K562 (cell line): ENCODE results near the gene ZNF646. TPM values are rescaled to one million over a fixed set of nuclear protein-coding genes. Genes with fewer than 3 reads are reported as not detected.

Experiments
- ELK3 ChIP-seq: fragments of 450-650 bp; formaldehyde crosslinking; IDR thresholded peaks from 2 replicates; pipeline ENCODE4 v1.4.0; 2020; ENCODE audit warnings: mild to moderate bottlenecking
- EP300 ChIP-seq: IDR thresholded peaks from 2 replicates; pipeline ENCODE4 v1.6.1; 2012; ENCODE audit warnings: low read length, improper control_type of control experiment
- ESRRB ChIP-seq: fragments of 250-450 bp; sonication (Bioruptor Pico); IDR thresholded peaks from 2 replicates; pipeline ENCODE4 v1.5.0; 2020; ENCODE audit warnings: mild to moderate bottlenecking, moderate library complexity, borderline replicate concordance
- GATAD2B ChIP-seq: fragments of 450-650 bp; IDR thresholded peaks from 2 replicates; pipeline ENCODE4 v1.6.1; 2017; ENCODE audit warnings: mild to moderate bottlenecking, borderline replicate concordance
- GMEB1 ChIP-seq: fragments of 250-450 bp; sonication (Bioruptor Pico); IDR thresholded peaks from 2 replicates; pipeline ENCODE4 v1.4.0; 2020; ENCODE audit warnings: mild to moderate bottlenecking
- GTF2E2 ChIP-seq: fragments of 200-800 bp; sonication (Bioruptor generic); IDR thresholded peaks from 2 replicates; pipeline ENCODE4 v1.6.1; 2016; ENCODE audit warnings: missing genetic modification characterization, missing compliant biosample characterization
- HOXB6 ChIP-seq: fragments of 250-450 bp; sonication (Bioruptor Pico); IDR thresholded peaks from 2 replicates; pipeline ENCODE4 v1.5.1; 2022; ENCODE audit warnings: mild to moderate bottlenecking, borderline replicate concordance
- ID3 ChIP-seq, 2 experiments: fragments of 250-450 bp in 1 of 2; fragments of 450-650 bp in 1 of 2; sonication (Bioruptor Pico) in 1 of 2; IDR thresholded peaks; 2 replicates each; pipeline versions ENCODE4 v1.6.1 to v1.8.0; 2016 to 2021; ENCODE audit warnings: mild to moderate bottlenecking in 2 of 2, moderate library complexity in 2 of 2, missing compliant biosample characterization in 1 of 2, missing genetic modification characterization in 1 of 2
- KAT7 ChIP-seq: sonication (generic); formaldehyde crosslinking; IDR thresholded peaks from 2 replicates; pipeline ENCODE4 v1.8.0; 2022; ENCODE audit warnings: missing genetic modification reagents, mild to moderate bottlenecking, borderline replicate concordance
- MEIS2 ChIP-seq: fragments of 450-650 bp; IDR thresholded peaks from 2 replicates; pipeline ENCODE4 v1.6.1; 2014; ENCODE audit warnings: mild to moderate bottlenecking; ENCODE audit not compliant: partially characterized antibody
- NR3C1 ChIP-seq: sonication (generic); formaldehyde crosslinking; IDR thresholded peaks from 2 replicates; pipeline ENCODE4 v1.8.1; 2022; ENCODE audit warnings: missing genetic modification reagents
- PTTG1 ChIP-seq: fragments of 450-650 bp; IDR thresholded peaks from 2 replicates; pipeline ENCODE4 v1.6.1; 2016; ENCODE audit warnings: low read depth, mild to moderate bottlenecking, missing genetic modification characterization, missing compliant biosample characterization
- SNRNP70 ChIP-seq: fragments of 200-400 bp; formaldehyde crosslinking; optimal IDR thresholded peaks from 2 replicates; pipeline ENCODE3; 2017; ENCODE audit warnings: low read depth, low read length
- SOX6 ChIP-seq: fragments of 450-650 bp; IDR thresholded peaks from 2 replicates; pipeline ENCODE4 v1.6.1; 2014; ENCODE audit warnings: mild to moderate bottlenecking
- SP2 ChIP-seq: IDR thresholded peaks from 2 replicates; pipeline ENCODE4 v1.6.1; 2011; ENCODE audit warnings: mild to moderate bottlenecking, low read depth, low read length, moderate library complexity; ENCODE audit not compliant: poor library complexity, severe bottlenecking; ENCODE audit errors: extremely low read depth
- SREBF2 ChIP-seq: sonication (generic); formaldehyde crosslinking; IDR thresholded peaks from 2 replicates; pipeline ENCODE4 v1.4.0; 2020; ENCODE audit warnings: mild to moderate bottlenecking, missing genetic modification reagents
- SRF ChIP-seq, 2 experiments: fragments of 250-450, 450-650 bp in 1 of 2; sonication (Bioruptor Pico) in 1 of 2; sonication (generic) in 1 of 2; formaldehyde crosslinking; IDR thresholded peaks; 2 replicates each; pipeline versions ENCODE4 v1.5.0 to v1.5.1; 2020 to 2022; ENCODE audit warnings: mild to moderate bottlenecking in 1 of 2, missing genetic modification reagents in 1 of 2
- SRSF1 ChIP-seq: fragments of 200-400 bp; formaldehyde crosslinking; IDR thresholded peaks from 2 replicates; pipeline ENCODE4 v1.6.1; 2017; ENCODE audit warnings: mild to moderate bottlenecking, low read depth, low read length, moderate library complexity
- TEAD1 ChIP-seq, 2 experiments: fragments of 450-650 bp in 1 of 2; sonication (generic) in 1 of 2; formaldehyde crosslinking; IDR thresholded peaks; 2 replicates each; pipeline versions ENCODE4 v1.4.0 to v1.8.0; 2020 to 2022; ENCODE audit warnings: mild to moderate bottlenecking in 2 of 2, missing genetic modification reagents in 1 of 2
- ZBTB26 ChIP-seq: fragments of 450-650 bp; formaldehyde crosslinking; IDR thresholded peaks from 2 replicates; pipeline ENCODE4 v1.4.0; 2022; ENCODE audit warnings: missing genetic modification characterization
- ZC3H11A ChIP-seq: IDR thresholded peaks from 2 replicates; pipeline ENCODE4 v1.6.1; 2012; ENCODE audit warnings: low read depth, low read length, improper control_type of control experiment
- ZNF224 ChIP-seq: sonication (generic); formaldehyde crosslinking; IDR thresholded peaks from 2 replicates; pipeline ENCODE4 v1.8.0; 2022; ENCODE audit warnings: mild to moderate bottlenecking, missing genetic modification reagents
- ZZZ3 ChIP-seq: fragments of 450-650 bp; IDR thresholded peaks from 2 replicates; pipeline ENCODE4 v1.6.1; 2016; ENCODE audit warnings: antibody characterized with exemption, mild to moderate bottlenecking, moderate library complexity
- polyA plus RNA-seq, 8 experiments: library from polyadenylated mRNA; depleted of rRNA in 4 of 8; stranded (reverse) in 5 of 8; unstranded in 3 of 8; fragments of >200 nt; fragmentation: Nextera tagmentation in 2 of 8; fragmentation: Illumina TruSeq in 1 of 8; extraction: Ambion mirVana in 2 of 8; extraction: Trizol in 1 of 8; gene quantifications; 2 replicates each; pipeline versions ENCODE4 v1.2.1 to v1.2.3, GENCODE V29; 2011 to 2014; ENCODE audit warnings: inconsistent platforms in 1 of 8, missing spikeins in 1 of 8
- total RNA-seq, 7 experiments: library from RNA; depleted of rRNA in 6 of 7; stranded (reverse); fragments of >200 nt in 6 of 7; fragmentation: Illumina TruSeq in 2 of 7; extraction: Trizol in 2 of 7; gene quantifications; 2 replicates each; pipeline versions ENCODE4 v1.2.1 to v1.2.3, GENCODE V29; 2011 to 2021; ENCODE audit warnings: low replicate concordance in 1 of 7

Gene ZNF646
- total and polyA plus RNA-seq, 9 of the 15 experiments (the other 6 are each of a cell fraction or from before 2014, with no cell fraction given) = 0.08 to 20.6 (median 8.0) TPM

- TF ChIP-seq GMEB1 (CRISPR knock-in tag) (no peak), MEIS2 (peak; percentile 31), PTTG1 (tag) (no peak), SNRNP70 (no peak), NR3C1 (CRISPR knock-in tag) (no peak), ZC3H11A (no peak), SRF (CRISPR knock-in tag; IDR thresholded peaks at IDR 0.05) (peak in 1 of 2 experiments; percentile 76; a peak in 1 of 4 replicates), TEAD1 (CRISPR knock-in tag; IDR thresholded peaks at IDR 0.05) (no peak), ID3 (CRISPR knock-in tag; IDR thresholded peaks at IDR 0.05) (no peak), ID3 (tag; IDR thresholded peaks at IDR 0.05) (peak; percentile 88; the same call in 1 of the 2 replicates), ZZZ3 (no peak), EP300 (peak; percentile 55; the same call in 1 of the 2 replicates), SREBF2 (CRISPR knock-in tag) (no peak), HOXB6 (no peak), SP2 (no peak), GATAD2B (no peak), ZNF224 (CRISPR knock-in tag) (no peak), SOX6 (no peak), ELK3 (CRISPR knock-in tag) (no peak), GTF2E2 (tag) (peak; percentile 40; the same call in 1 of the 2 replicates), ESRRB (no peak), ZBTB26 (CRISPR knock-in tag) (no peak), KAT7 (CRISPR knock-in tag) (no peak), SRSF1 (no peak)
Observed at GRCh38 chr16:31128711-31129567, 54.7 kb downstream of the ZNF646 start (continued).
